GM12875 (cell line): ENCODE data around the gene PDIA4.
"Not testable (repeated sequence)": the region's sequence is repeated elsewhere in the genome, so short reads cannot be mapped to it uniquely, and the experiment has no call there.

Experiments used
- H3K4me3 ChIP-seq: one replicate; pipeline ENCODE4 v1.5.1; 2011; ENCODE audit warnings: low read depth, low read length, control low read depth
- TF ChIP-seq, protein P1 (sequence below): IDR thresholded peaks from 2 replicates; pipeline ENCODE4 v1.5.1; 2011; ENCODE audit warnings: low read depth, mild to moderate bottlenecking, control low read depth, inconsistent platforms, low read length, moderate library complexity, borderline replicate concordance; ENCODE audit not compliant: insufficient read depth

PDIA4 gene

DNA sequence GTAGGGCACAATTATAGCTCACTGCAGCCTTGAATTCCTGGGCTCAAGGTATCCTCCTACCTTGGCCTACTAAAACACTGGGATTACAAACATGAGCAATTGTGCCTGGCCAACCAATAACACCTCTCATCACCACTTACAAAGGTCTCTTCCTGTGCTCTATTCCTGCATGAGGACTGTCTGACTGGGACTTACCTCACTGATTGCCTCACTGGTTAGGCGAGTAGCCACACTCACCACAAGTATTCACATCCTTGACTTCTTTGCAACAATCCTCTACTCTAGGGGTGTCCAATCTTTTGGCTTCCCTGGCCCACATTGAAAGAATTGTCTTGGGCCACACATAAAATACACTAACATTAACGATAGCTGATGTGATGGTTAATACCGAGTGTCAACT lies 22.6 kb upstream of the PDIA4 start:
- H3K4me3 ChIP-seq, result no peak overlapping the region
- TF ChIP-seq, protein P1, sequence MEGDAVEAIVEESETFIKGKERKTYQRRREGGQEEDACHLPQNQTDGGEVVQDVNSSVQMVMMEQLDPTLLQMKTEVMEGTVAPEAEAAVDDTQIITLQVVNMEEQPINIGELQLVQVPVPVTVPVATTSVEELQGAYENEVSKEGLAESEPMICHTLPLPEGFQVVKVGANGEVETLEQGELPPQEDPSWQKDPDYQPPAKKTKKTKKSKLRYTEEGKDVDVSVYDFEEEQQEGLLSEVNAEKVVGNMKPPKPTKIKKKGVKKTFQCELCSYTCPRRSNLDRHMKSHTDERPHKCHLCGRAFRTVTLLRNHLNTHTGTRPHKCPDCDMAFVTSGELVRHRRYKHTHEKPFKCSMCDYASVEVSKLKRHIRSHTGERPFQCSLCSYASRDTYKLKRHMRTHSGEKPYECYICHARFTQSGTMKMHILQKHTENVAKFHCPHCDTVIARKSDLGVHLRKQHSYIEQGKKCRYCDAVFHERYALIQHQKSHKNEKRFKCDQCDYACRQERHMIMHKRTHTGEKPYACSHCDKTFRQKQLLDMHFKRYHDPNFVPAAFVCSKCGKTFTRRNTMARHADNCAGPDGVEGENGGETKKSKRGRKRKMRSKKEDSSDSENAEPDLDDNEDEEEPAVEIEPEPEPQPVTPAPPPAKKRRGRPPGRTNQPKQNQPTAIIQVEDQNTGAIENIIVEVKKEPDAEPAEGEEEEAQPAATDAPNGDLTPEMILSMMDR, result no peak

DNA sequence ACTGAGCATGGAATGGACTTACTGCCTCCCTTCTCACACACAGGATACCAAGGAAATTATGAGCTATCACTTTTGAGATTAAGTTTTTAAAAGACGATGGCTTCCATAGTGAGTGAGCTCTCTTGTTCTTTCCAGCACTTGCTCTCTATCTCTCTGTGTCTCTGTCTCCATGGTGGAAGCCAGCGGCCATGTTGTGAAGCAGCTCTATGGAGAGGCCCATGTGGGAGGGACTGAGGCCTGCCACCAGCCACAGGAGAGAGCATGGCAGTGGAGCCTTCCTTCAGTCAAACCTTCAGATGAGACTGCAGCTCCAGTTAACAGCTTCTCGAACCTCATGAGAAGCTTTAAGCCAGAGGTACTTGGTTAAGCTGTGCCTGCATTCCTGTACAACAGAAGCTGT lies 20.5 kb upstream of the PDIA4 start:
- no peak overlapping the region for H3K4me3 ChIP-seq
- TF ChIP-seq, protein P1, result no peak

- TF ChIP-seq, protein P1, result no peak
- no peak overlapping the region for H3K4me3 ChIP-seq
These were observed 18.1 kb upstream of the PDIA4 start for GRCh38 chr7:149046416-149046815.

- TF ChIP-seq, protein P1, result no peak
- H3K4me3 ChIP-seq, result no peak overlapping the region
These were observed 15.6 kb upstream of the PDIA4 start for GRCh38 chr7:149043936-149044335.

- H3K4me3 ChIP-seq, result no peak overlapping the region
- TF ChIP-seq, protein P1, result no peak
These were observed 13.0 kb upstream of the PDIA4 start for GRCh38 chr7:149041350-149041749.

DNA sequence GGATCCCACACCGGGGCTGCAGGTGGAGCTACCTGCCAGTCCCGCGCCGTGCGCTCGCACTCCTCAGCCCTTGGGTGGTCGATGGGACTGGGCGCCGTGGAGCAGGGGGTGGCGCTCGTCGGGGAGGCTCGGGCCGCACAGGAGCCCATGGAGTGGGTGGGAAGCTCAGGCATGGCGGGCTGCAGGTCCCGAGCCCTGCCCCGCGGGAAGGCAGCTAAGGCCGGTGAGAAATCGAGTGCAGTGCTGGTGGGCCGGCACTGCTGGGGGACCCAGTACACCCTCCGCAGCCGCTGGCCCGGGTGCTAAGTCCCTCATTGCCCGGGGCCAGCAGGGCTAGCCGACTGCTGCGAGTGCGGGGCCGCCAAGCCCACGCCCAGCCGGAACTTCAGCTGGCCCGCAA lies 10.3 kb upstream of the PDIA4 start:
- H3K4me3 ChIP-seq, result not testable (repeated sequence)

DNA sequence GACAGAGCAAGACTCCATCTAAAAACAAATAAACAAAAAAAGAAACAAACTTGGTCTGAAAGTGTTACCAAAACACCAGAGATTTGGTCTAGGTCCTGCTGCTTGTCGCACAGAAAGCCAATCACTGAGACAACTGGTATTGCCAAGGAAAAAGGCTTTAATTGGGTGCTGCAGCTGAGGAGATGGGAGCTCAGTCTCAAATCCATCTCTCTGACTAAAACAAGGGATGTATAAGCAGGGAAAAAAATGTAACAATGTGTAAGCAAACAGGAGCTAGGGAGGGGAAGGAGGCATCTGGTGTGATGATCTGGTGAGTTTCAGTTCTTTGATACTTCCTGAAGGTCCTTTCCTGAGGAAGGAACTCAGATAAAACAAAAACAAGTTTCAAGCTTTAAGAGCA lies 8.4 kb upstream of the PDIA4 start:
- H3K4me3 ChIP-seq, result no peak overlapping the region
- TF ChIP-seq, protein P1, result no peak

DNA sequence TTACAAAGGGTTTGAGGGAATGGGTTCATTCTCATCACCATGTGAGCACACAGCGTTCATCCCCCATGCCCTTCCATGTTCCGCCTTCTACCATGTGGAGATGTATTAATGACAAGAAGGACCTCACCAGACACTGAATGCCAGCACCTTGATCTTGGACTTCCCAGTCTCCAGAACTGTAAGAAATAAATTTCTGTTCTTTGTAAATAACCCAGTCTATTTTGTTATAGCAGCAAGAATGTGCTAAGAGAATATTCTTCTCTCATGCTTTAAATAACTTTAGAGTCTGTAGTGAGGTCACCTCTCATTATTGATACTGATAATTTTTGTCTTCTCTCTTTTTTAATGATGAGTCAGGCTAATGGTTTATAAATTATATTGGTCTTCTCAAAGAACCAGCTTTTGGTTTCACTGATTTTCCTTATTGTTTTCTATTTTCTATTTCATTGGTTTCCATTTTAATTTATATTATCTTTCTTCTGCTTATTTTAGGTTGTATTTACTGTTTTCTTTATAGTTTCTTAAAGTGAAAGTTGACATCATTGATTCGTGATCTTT lies 3.1 kb upstream of the PDIA4 start:
- TF ChIP-seq, protein P1, result no peak
- no peak overlapping the region for H3K4me3 ChIP-seq

DNA sequence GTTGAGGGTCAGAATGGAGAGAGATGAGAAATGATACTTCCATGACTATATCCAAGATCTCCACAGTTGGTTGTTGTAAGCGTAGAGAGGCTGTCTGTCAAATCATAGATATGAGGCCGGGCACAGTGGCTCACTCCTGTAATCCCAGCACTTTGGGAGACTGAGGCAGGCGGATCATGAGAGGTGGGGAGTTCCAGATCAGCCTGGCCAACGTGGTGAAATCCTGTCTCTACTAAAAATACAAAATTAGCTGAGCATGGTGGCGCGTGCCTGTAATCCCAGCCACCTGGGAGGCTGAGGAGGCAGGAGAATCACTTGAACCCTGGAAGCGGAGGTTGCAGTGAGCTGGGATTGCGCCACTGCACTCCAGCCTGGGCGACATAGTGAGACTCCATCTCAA lies 2.1 kb upstream of the PDIA4 start:
- H3K4me3 ChIP-seq, result not testable (repeated sequence)
